ENCODE measurements around the gene MPC2.

MPC2 gene

DNA sequence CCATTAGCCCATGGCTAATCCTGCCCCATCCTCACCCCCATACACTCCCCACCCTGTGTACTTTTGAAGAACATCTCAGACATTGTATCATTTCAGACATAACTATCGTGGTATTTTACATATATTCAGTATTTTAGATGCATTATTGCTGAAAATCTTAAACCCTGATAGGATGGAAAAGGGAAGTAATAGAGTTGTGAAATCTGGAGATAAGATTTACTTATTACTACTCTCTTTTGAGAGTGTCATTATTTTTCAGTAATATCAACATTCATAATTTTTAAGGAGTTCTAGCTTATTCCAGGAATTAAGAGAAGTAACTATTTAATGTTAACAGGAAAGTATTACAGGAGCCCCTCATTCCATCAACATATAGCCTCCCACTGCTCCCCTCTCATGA lies 57.4 kb downstream of the MPC2 start:
- H3K4me2 ChIP-seq (ENCODE audit: insufficient read depth, low read length) = no peak overlapping the region
- no peak for ATAC-seq (ENCODE audit: insufficient read depth, low read depth)
- H3K27me3 ChIP-seq (ENCODE audit: insufficient read depth, low read length, poor library complexity) = no peaks in the 10 kb centered on the region
- no peaks in the 10 kb centered on the region for H3K4me1 ChIP-seq (ENCODE audit: insufficient read depth, low read length)
- no peak overlapping the region for H3K9ac ChIP-seq (ENCODE audit: low read depth, low read length)
- no peak for DNase-seq
- no peaks in the 10 kb centered on the region for H3K79me2 ChIP-seq (ENCODE audit: insufficient read depth, low read length)
- H3K4me3 ChIP-seq (ENCODE audit: low read depth in 1 of 2, low read length in 2 of 2) = no peak overlapping the region
- no peaks in the 10 kb centered on the region for H3K36me3 ChIP-seq (ENCODE audit: insufficient read depth, low read length)
- no peak overlapping the region for H2AFZ ChIP-seq (ENCODE audit: low read depth, low read length)
- TF ChIP-seq, protein P1, sequence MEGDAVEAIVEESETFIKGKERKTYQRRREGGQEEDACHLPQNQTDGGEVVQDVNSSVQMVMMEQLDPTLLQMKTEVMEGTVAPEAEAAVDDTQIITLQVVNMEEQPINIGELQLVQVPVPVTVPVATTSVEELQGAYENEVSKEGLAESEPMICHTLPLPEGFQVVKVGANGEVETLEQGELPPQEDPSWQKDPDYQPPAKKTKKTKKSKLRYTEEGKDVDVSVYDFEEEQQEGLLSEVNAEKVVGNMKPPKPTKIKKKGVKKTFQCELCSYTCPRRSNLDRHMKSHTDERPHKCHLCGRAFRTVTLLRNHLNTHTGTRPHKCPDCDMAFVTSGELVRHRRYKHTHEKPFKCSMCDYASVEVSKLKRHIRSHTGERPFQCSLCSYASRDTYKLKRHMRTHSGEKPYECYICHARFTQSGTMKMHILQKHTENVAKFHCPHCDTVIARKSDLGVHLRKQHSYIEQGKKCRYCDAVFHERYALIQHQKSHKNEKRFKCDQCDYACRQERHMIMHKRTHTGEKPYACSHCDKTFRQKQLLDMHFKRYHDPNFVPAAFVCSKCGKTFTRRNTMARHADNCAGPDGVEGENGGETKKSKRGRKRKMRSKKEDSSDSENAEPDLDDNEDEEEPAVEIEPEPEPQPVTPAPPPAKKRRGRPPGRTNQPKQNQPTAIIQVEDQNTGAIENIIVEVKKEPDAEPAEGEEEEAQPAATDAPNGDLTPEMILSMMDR (IDR thresholded peaks at IDR 0.05; ENCODE audit: borderline replicate concordance, extremely low read depth, low read length, poor library complexity, severe bottlenecking) = no peak
- no peaks in the 10 kb centered on the region for H4K20me1 ChIP-seq (ENCODE audit: insufficient read depth, low read length)
- H3K27ac ChIP-seq (ENCODE audit: low read length) = no peak overlapping the region
- no peaks in the 10 kb centered on the region for H3K9me3 ChIP-seq (ENCODE audit: insufficient read depth, low read length, severe bottlenecking)

DNA sequence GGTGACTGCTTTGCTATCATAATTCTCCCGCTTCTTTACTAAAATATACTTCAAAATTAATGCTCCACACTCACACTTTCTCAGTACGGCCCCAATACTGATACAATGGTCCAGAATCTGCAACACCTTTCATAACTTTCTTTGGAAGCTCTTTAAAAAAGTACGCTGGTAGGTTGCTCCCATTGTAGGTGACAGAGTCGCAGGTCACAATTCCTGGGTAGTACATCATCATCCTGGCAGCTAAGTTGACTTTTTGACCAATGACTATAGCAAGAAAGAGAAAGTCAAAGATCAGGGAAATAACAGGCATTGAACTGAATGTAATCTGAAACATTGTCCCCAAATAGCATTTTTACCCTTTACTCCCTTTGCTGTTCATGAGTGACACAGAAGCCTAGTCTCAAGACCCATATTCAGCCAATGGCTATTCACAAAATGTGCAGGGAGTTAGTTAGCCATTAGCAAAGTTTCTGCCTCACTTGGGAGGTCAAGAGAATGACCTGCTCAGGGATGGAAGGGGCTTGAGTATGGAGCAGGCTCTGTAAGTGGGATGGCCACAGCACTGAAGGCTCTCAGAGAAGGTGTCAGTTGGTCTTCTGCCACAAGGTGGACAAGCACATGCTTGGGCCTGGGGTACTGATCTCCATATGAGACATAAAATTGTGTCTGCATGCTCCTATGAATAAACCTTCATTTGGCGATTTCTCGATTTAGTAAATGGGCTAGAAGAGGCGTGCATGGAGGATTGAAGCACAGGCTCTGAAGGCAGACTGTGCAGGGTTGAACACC lies 58.3 kb downstream of the MPC2 start:
- DNase-seq = no peak
- Histone ChIP-seq H3K79me2 (ENCODE audit: insufficient read depth, low read length) (no peaks in the 10 kb centered on the region), H3K36me3 (ENCODE audit: insufficient read depth, low read length) (no peaks in the 10 kb centered on the region), H3K4me2 (ENCODE audit: insufficient read depth, low read length) (no peak overlapping the region), H3K27me3 (ENCODE audit: insufficient read depth, low read length, poor library complexity) (no peaks in the 10 kb centered on the region), H3K9ac (ENCODE audit: low read depth, low read length) (no peak overlapping the region), H3K27ac (ENCODE audit: low read length) (no peak overlapping the region), H4K20me1 (ENCODE audit: insufficient read depth, low read length) (no peaks in the 10 kb centered on the region), H3K9me3 (ENCODE audit: insufficient read depth, low read length, severe bottlenecking) (no peaks in the 10 kb centered on the region), H3K4me3 (ENCODE audit: low read depth in 1 of 2, low read length in 2 of 2) (no peak overlapping the region), H3K4me1 (ENCODE audit: insufficient read depth, low read length) (no peaks in the 10 kb centered on the region), H2AFZ (ENCODE audit: low read depth, low read length) (no peak overlapping the region)
- ATAC-seq (ENCODE audit: insufficient read depth, low read depth) = no peak
- TF ChIP-seq, protein P1 (IDR thresholded peaks at IDR 0.05; ENCODE audit: borderline replicate concordance, extremely low read depth, low read length, poor library complexity, severe bottlenecking) = no peak
- no peak for TF ChIP-seq EZH2 (IDR thresholded peaks at IDR 0.05; ENCODE audit: borderline replicate concordance, low read depth, low read length, severe bottlenecking)

DNA sequence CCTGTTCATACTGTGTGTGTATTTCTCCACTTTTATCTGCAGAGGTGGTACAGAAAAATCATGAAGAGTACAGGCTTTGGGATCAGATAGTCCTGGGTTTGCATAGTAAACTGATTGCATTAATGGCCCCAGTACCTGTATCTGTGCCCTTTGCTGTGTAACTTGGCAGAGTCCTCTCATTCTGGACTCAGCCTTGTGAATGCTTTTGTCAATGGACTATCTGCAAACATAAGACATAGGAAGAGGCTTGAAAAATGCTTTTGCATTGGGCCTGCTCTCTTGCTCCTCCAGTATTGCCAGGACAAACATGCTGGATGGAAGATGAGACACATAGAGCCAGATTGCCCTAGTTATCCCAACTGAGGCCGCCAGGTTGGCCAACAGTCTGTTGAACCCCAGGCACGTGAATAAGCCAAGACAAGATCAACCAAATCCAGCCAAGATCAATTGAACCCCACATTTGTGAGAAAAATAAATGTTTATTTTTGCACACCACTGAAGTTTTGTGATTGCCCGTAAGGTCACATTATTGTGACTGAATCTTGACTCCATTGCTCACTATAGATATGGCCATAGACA lies 60.2 kb downstream of the MPC2 start:
- DNase-seq = no peak
- no peak for ATAC-seq (ENCODE audit: insufficient read depth, low read depth)
- H3K9me3 ChIP-seq (ENCODE audit: insufficient read depth, low read length, severe bottlenecking) = no peaks in the 10 kb centered on the region
- H2AFZ ChIP-seq (ENCODE audit: low read depth, low read length) = no peak overlapping the region
- H3K9ac ChIP-seq (ENCODE audit: low read depth, low read length) = no peak overlapping the region
- H3K4me2 ChIP-seq (ENCODE audit: insufficient read depth, low read length) = no peak overlapping the region
- no peaks in the 10 kb centered on the region for H3K27me3 ChIP-seq (ENCODE audit: insufficient read depth, low read length, poor library complexity)
- no peaks in the 10 kb centered on the region for H3K36me3 ChIP-seq (ENCODE audit: insufficient read depth, low read length)
- H3K4me1 ChIP-seq (ENCODE audit: insufficient read depth, low read length) = no peaks in the 10 kb centered on the region
- no peak overlapping the region for H3K4me3 ChIP-seq (ENCODE audit: low read depth in 1 of 2, low read length in 2 of 2)
- TF ChIP-seq, protein P1 (IDR thresholded peaks at IDR 0.05; ENCODE audit: borderline replicate concordance, extremely low read depth, low read length, poor library complexity, severe bottlenecking) = no peak
- no peak for TF ChIP-seq EZH2 (IDR thresholded peaks at IDR 0.05; ENCODE audit: borderline replicate concordance, low read depth, low read length, severe bottlenecking)
- no peak overlapping the region for H3K27ac ChIP-seq (ENCODE audit: low read length)
- no peaks in the 10 kb centered on the region for H3K79me2 ChIP-seq (ENCODE audit: insufficient read depth, low read length)
- H4K20me1 ChIP-seq (ENCODE audit: insufficient read depth, low read length) = no peaks in the 10 kb centered on the region

All from DND-41 (cell line).